ENCODE data around the gene FKBP11. TPM values are rescaled to one million over a fixed set of nuclear protein-coding genes. Genes with fewer than 3 reads are reported as not detected.

FKBP11 gene
- polyA plus RNA-seq, 3 donors, result 10.9 to 15.0 (median 12.2) TPM

Other genes starting within 250 kb of the FKBP11 start
- gene KANSL2, start 243.3 kb downstream of the FKBP11 start, polyA plus RNA-seq (ENCODE audit: insufficient read length in 3 of 3), result 10 to 100 TPM; 55.2 to 57.6 (median 55.8) TPM
- gene CCNT1, start 208.8 kb downstream of the FKBP11 start, polyA plus RNA-seq (ENCODE audit: insufficient read length in 3 of 3), result 10 to 100 TPM; 29.5 to 31.7 (median 30.3) TPM
- 10 to 100 TPM; 71.6 to 79.9 (median 78.4) TPM for gene ADCY6, start 136.4 kb downstream of the FKBP11 start, polyA plus RNA-seq (ENCODE audit: insufficient read length in 3 of 3)
- gene CACNB3, start 107.0 kb downstream of the FKBP11 start, polyA plus RNA-seq (ENCODE audit: insufficient read length in 3 of 3), result 10 to 100 TPM; 40.3 to 47.6 (median 43.1) TPM
- 100 to 1,000 TPM; 106 to 118 (median 106) TPM for gene DDX23, start 73.3 kb downstream of the FKBP11 start, polyA plus RNA-seq (ENCODE audit: insufficient read length in 3 of 3)
- gene RND1, start 59.6 kb downstream of the FKBP11 start, polyA plus RNA-seq (ENCODE audit: insufficient read length in 3 of 3), result 1 to 10 TPM; 2.2 to 4.6 (median 3.6) TPM
- gene ARF3, start 32.0 kb upstream of the FKBP11 start, polyA plus RNA-seq (ENCODE audit: insufficient read length in 3 of 3), result 100 to 1,000 TPM; 129 to 153 (median 147) TPM
- gene WNT10B, start 46.2 kb upstream of the FKBP11 start, polyA plus RNA-seq (ENCODE audit: insufficient read length in 3 of 3), result under 1 TPM in 2 of 3 donors, not detected in 1; 0.11 to 0.14 TPM
- not detected for gene WNT1, start 52.8 kb upstream of the FKBP11 start, polyA plus RNA-seq (ENCODE audit: insufficient read length in 3 of 3)
- gene DDN, start 73.9 kb upstream of the FKBP11 start, polyA plus RNA-seq (ENCODE audit: insufficient read length in 3 of 3), result 10 to 100 TPM; 76.0 to 85.9 (median 81.6) TPM
- gene PRKAG1, start 93.3 kb upstream of the FKBP11 start, polyA plus RNA-seq (ENCODE audit: insufficient read length in 3 of 3), result 10 to 100 TPM; 80.8 to 89.0 (median 84.1) TPM
- 10 to 100 TPM; 38.5 to 43.8 (median 42.3) TPM for gene KMT2D, start 135.3 kb upstream of the FKBP11 start, polyA plus RNA-seq (ENCODE audit: insufficient read length in 3 of 3)
- gene RHEBL1, start 144.5 kb upstream of the FKBP11 start, polyA plus RNA-seq (ENCODE audit: insufficient read length in 3 of 3), result 1 to 10 TPM; 1.7 to 1.8 (median 1.8) TPM
- gene DHH, start 169.3 kb upstream of the FKBP11 start, polyA plus RNA-seq (ENCODE audit: insufficient read length in 3 of 3), result under 1 TPM; 0.25 to 0.44 (median 0.33) TPM
- gene LMBR1L, start 185.4 kb upstream of the FKBP11 start, polyA plus RNA-seq (ENCODE audit: insufficient read length in 3 of 3), result 10 to 100 TPM; 49.5 to 69.1 (median 57.0) TPM
- 1,000 to 10,000 TPM; 1,080 to 1,130 (median 1,124) TPM for gene TUBA1B, start 205.9 kb upstream of the FKBP11 start, polyA plus RNA-seq (ENCODE audit: insufficient read length in 3 of 3)